GM23338 (cell line): ENCODE results near the gene LRRC27. TPM values are rescaled to one million over a fixed set of nuclear protein-coding genes. Genes with fewer than 3 reads are reported as not detected.

Experiments
- ATAC-seq: fragments of 200-7000 bp; cut with Tn5 transposase; 3 replicates; pipeline ENCODE4 v1.9.1; 2020
- DNase-seq: peaks from one replicate; pipeline ENCODE4 v3.0.0-alpha.2; 2015; ENCODE audit warnings: low spot score
- H2AFZ ChIP-seq: fragments of 200-600 bp; sonication (generic); 2 replicates; pipeline ENCODE4 v1.8.0; 2016; ENCODE audit warnings: antibody characterized with exemption, mild to moderate bottlenecking, moderate library complexity
- H3F3A ChIP-seq: fragments of 200-600 bp; sonication (generic); replicated peaks from 2 replicates; pipeline ENCODE4 v1.8.0; 2017; ENCODE audit warnings: antibody characterized with exemption, mixed run types, low read depth
- H3K27ac ChIP-seq: fragments of 200-600 bp; sonication (generic); 2 replicates; pipeline ENCODE4 v1.6.1; 2016; ENCODE audit warnings: low read depth
- H3K27me3 ChIP-seq: fragments of 200-600 bp; sonication (generic); 2 replicates; pipeline ENCODE4 v1.8.0; 2016; ENCODE audit warnings: mild to moderate bottlenecking, mixed run types, moderate library complexity; ENCODE audit not compliant: insufficient read depth
- H3K36me3 ChIP-seq: fragments of 200-600 bp; sonication (generic); 2 replicates; pipeline ENCODE4 v1.8.0; 2016; ENCODE audit warnings: mild to moderate bottlenecking; ENCODE audit not compliant: insufficient read depth
- H3K4me1 ChIP-seq: fragments of 200-600 bp; sonication (generic); 2 replicates; pipeline ENCODE4 v1.8.0; 2016; ENCODE audit warnings: mild to moderate bottlenecking, moderate library complexity; ENCODE audit not compliant: insufficient read depth
- H3K4me2 ChIP-seq: fragments of 200-600 bp; sonication (generic); 2 replicates; pipeline ENCODE4 v1.7.1; 2017; ENCODE audit warnings: mixed run types
- H3K4me3 ChIP-seq: fragments of 200-600 bp; sonication (generic); 2 replicates; pipeline ENCODE4 v1.6.1; 2016; ENCODE audit warnings: mixed run types
- H3K79me2 ChIP-seq: fragments of 200-600 bp; sonication (generic); replicated peaks from 2 replicates; pipeline ENCODE4 v1.8.0; 2017; ENCODE audit warnings: mild to moderate bottlenecking; ENCODE audit not compliant: insufficient read depth
- H3K9me2 ChIP-seq: fragments of 200-600 bp; sonication (generic); 2 replicates; pipeline ENCODE4 v1.8.0; 2017; ENCODE audit not compliant: insufficient read depth
- H4K20me1 ChIP-seq: fragments of 200-600 bp; sonication (generic); replicated peaks from 2 replicates; pipeline ENCODE4 v1.8.0; 2017; ENCODE audit warnings: mild to moderate bottlenecking; ENCODE audit not compliant: insufficient read depth
- H3K27ac Mint-ChIP-seq: 2 replicates; pipeline ENCODE4 v1.8.0; 2020; ENCODE audit warnings: inconsistent platforms, mild to moderate bottlenecking, moderate library complexity, mixed read lengths
- H3K27me3 Mint-ChIP-seq: 3 replicates; pipeline ENCODE4 v1.8.0; 2022; ENCODE audit warnings: low read depth, mild to moderate bottlenecking, moderate library complexity, mixed read lengths, inconsistent platforms; ENCODE audit not compliant: insufficient read depth, poor library complexity
- H3K36me3 Mint-ChIP-seq: 3 replicates; pipeline ENCODE4 v1.8.0; 2021; ENCODE audit warnings: low read depth, mild to moderate bottlenecking, inconsistent platforms, moderate library complexity, mixed read lengths
- H3K4me1 Mint-ChIP-seq: 3 replicates; pipeline ENCODE4 v1.8.0; 2020; ENCODE audit warnings: mild to moderate bottlenecking, inconsistent platforms, mixed read lengths
- H3K4me3 Mint-ChIP-seq: 3 replicates; pipeline ENCODE4 v1.8.0; 2021; ENCODE audit warnings: moderate library complexity, mild to moderate bottlenecking, inconsistent platforms, mixed read lengths
- H3K9me3 Mint-ChIP-seq: 3 replicates; pipeline ENCODE4 v1.8.0; 2020; ENCODE audit warnings: moderate library complexity, mild to moderate bottlenecking, inconsistent platforms, mixed read lengths
- CREB1 ChIP-seq: fragments of 250-450 bp; sonication (Bioruptor Pico); IDR thresholded peaks from 2 replicates; pipeline ENCODE4 v1.5.0; 2020; ENCODE audit warnings: low read depth, mild to moderate bottlenecking, moderate library complexity
- CTCF ChIP-seq, 2 experiments: fragments of 200-600 bp in 1 of 2; sonication (generic) in 1 of 2; conservative IDR thresholded peaks; 2 replicates each; pipeline versions ENCODE4 v1.5.1 to v1.6.1; 2016 to 2017; ENCODE audit warnings: antibody characterized with exemption in 2 of 2, low read depth in 2 of 2, mild to moderate bottlenecking in 2 of 2, moderate library complexity in 1 of 2
- ETS1 ChIP-seq: IDR thresholded peaks from 2 replicates; pipeline ENCODE4 v1.6.1; 2016; ENCODE audit warnings: antibody characterized with exemption
- EZH2 ChIP-seq: fragments of 200-600 bp; sonication (generic); IDR thresholded peaks from one replicate; pipeline ENCODE4 v1.8.0; 2017; ENCODE audit warnings: antibody characterized with exemption, mild to moderate bottlenecking, low read depth; ENCODE audit not compliant: unreplicated experiment
- JUNB ChIP-seq: IDR thresholded peaks from one replicate; pipeline ENCODE4 v1.6.1; 2016; ENCODE audit warnings: antibody characterized with exemption; ENCODE audit not compliant: unreplicated experiment
- POLR2AphosphoS5 ChIP-seq: IDR thresholded peaks from 2 replicates; pipeline ENCODE4 v1.6.1; 2016; ENCODE audit warnings: antibody characterized with exemption, low read depth
- STAT1 ChIP-seq: IDR thresholded peaks from one replicate; pipeline ENCODE4 v1.6.1; 2016; ENCODE audit warnings: antibody characterized with exemption; ENCODE audit not compliant: unreplicated experiment
- ZNF114 ChIP-seq: fragments of 250-450 bp; sonication (Bioruptor Pico); IDR thresholded peaks from 2 replicates; pipeline ENCODE4 v1.5.0; 2020; ENCODE audit warnings: mild to moderate bottlenecking, moderate library complexity
- ZNF331 ChIP-seq: fragments of 250-450 bp; sonication (Bioruptor Pico); IDR thresholded peaks from 2 replicates; pipeline ENCODE4 v1.5.0; 2020; ENCODE audit warnings: low read depth, mild to moderate bottlenecking, moderate library complexity
- ZNF462 ChIP-seq: fragments of 250-450 bp; sonication (Bioruptor Pico); IDR thresholded peaks from 2 replicates; pipeline ENCODE4 v1.5.0; 2020; ENCODE audit warnings: mild to moderate bottlenecking, moderate library complexity
- polyA plus RNA-seq: library from polyadenylated mRNA; unstranded; fragments of >200 nt; fragmentation: Nextera tagmentation; extraction: Ambion mirVana; gene quantifications from 2 replicates; pipeline ENCODE4 v1.2.1, GENCODE V29; 2016
- total RNA-seq: library from RNA; depleted of rRNA; stranded (reverse); fragments of >200 nt; shearing (Covaris generic); gene quantifications from 2 replicates; pipeline ENCODE4 v1.2.3, GENCODE V29; 2014

Gene LRRC27
- total and polyA plus RNA-seq, 2 experiments from 2014 or later, result 2.9 to 3.5 TPM

GRCh38 chr10:132368391-132368790 is 36.4 kb downstream of the LRRC27 start:
- DNase-seq, result no peak
- Histone ChIP-seq H3K4me2 (no peak overlapping the region), H3K4me3 (no peak overlapping the region), H3K4me1 (no peaks in the 10 kb centered on the region), H3K79me2 (no peaks in the 10 kb centered on the region), H4K20me1 (no peaks in the 10 kb centered on the region), H3F3A (0 out of 2 replicates have a peak, but pooled peaks cover 3% of the 10 kb centered on the region), H3K9me2 (no peaks in the 10 kb centered on the region), H3K36me3 (no peaks in the 10 kb centered on the region), H3K27me3 (no peaks in the 10 kb centered on the region), H2AFZ (no peak overlapping the region), H3K27ac (no peak overlapping the region)
- H3K4me3 Mint-ChIP-seq, result no peak overlapping the region
- ATAC-seq, result no peak
- no peaks in the 10 kb centered on the region for H3K9me3 Mint-ChIP-seq
- H3K27ac Mint-ChIP-seq, result no peak overlapping the region
- TF ChIP-seq STAT1 (no peak), CREB1 (CRISPR knock-in tag) (no peak), ETS1 (no peak), ZNF462 (no peak), ZNF114 (CRISPR knock-in tag) (no peak), POLR2AphosphoS5 (no peak), ZNF331 (no peak), CTCF (conservative IDR thresholded peaks at IDR 0.05; ENCODE audit: low read depth in 2 of 2) (no peak), JUNB (no peak), EZH2 (no peak)
- no peaks in the 10 kb centered on the region for H3K36me3 Mint-ChIP-seq
- H3K27me3 Mint-ChIP-seq, result peaks cover 7% of the 10 kb centered on the region
- peaks cover 28% of the 10 kb centered on the region for H3K4me1 Mint-ChIP-seq
